NT2/D1 (cell line): ENCODE measurements around the gene PTH2R.

Experiments used
- SUZ12 ChIP-seq: IDR thresholded peaks from 2 replicates; pipeline ENCODE4 v1.6.1; 2011; ENCODE audit not compliant: insufficient read length, insufficient read depth; ENCODE audit errors: extremely low read depth
- YY1 ChIP-seq: IDR thresholded peaks from 2 replicates; pipeline ENCODE4 v1.6.1; 2011; ENCODE audit not compliant: insufficient read length, insufficient read depth

DNA sequence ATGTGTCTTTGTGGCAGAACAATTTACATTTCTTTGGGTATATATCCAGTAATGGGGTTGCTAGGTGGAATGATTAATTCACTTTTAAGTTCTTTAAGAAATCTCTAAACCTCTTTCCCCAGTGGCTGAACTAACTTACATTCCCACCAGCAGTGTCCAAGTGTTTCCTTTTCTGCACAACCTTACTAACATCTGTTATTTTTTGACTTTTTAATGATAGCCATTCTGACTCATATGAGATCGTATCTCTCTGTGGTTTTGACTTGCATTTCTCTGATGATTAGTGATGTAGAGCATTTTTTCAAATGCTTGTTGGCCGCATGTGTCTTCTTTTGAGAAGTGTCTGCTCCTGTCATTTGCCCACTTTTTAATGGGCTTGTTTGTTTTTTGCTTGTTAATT is 43.1 kb upstream of the PTH2R start:
- TF ChIP-seq SUZ12, result no peak
- no peak for TF ChIP-seq YY1
